Measurements from ENCODE around the gene RPA4.
"Not testable (repeated sequence)": the region's sequence is repeated elsewhere in the genome, so short reads cannot be mapped to it uniquely, and the experiment has no call there.

RPA4 gene, protein sequence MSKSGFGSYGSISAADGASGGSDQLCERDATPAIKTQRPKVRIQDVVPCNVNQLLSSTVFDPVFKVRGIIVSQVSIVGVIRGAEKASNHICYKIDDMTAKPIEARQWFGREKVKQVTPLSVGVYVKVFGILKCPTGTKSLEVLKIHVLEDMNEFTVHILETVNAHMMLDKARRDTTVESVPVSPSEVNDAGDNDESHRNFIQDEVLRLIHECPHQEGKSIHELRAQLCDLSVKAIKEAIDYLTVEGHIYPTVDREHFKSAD

DNA sequence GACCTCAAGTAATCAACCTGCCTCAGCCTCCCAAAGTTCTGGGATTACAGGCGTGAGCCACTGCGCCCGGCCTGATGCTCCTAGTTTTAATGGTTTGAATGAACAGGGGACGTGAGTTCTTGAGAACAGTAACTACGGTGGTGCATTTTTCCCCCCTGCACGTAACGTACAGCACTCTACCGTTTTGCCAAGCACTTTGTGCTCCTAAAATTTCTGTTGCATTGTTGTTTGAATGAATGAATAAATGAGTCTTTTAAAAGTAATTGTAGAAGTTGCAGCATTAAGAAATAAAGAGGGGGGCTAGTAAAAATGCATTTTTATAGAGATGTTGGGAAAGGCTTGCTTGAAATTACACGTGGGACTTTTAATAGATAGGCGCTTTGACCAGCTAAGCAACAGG, at the start of gene RPA4:
Gene RPA4, plus strand, starts transcription at position 301 of the 400 bp plus-strand sequence. CDS start 403 bp downstream, outside the sequence.
- TF ChIP-seq, protein P1, sequence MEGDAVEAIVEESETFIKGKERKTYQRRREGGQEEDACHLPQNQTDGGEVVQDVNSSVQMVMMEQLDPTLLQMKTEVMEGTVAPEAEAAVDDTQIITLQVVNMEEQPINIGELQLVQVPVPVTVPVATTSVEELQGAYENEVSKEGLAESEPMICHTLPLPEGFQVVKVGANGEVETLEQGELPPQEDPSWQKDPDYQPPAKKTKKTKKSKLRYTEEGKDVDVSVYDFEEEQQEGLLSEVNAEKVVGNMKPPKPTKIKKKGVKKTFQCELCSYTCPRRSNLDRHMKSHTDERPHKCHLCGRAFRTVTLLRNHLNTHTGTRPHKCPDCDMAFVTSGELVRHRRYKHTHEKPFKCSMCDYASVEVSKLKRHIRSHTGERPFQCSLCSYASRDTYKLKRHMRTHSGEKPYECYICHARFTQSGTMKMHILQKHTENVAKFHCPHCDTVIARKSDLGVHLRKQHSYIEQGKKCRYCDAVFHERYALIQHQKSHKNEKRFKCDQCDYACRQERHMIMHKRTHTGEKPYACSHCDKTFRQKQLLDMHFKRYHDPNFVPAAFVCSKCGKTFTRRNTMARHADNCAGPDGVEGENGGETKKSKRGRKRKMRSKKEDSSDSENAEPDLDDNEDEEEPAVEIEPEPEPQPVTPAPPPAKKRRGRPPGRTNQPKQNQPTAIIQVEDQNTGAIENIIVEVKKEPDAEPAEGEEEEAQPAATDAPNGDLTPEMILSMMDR (IDR thresholded peaks at IDR 0.05; ENCODE audit: borderline replicate concordance, insufficient read depth, low read depth, low read length) = no peak

DNA sequence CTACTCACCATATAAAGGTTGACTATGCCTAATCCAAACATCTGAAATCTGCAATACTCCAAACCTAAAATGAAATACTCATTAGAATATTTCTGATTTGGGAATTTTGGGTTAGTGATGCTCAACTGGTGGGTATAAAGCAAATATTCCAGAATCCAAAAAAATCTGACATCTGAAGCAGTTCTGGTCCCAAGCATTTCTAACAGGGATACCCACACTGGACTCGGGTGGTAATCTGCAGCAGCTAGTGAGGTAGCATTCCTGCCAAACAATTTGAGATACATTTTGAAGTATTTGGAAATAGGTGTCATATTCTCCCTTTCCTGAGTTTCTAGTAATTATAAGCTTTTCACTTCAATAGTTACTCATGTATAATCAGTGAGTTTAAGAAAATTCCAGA, 49.6 kb upstream of the RPA4 start:
- no peak overlapping the region for H3K4me3 ChIP-seq (ENCODE audit: low read depth, low read length)
- TF ChIP-seq, protein P1 (IDR thresholded peaks at IDR 0.05; ENCODE audit: borderline replicate concordance, insufficient read depth, low read depth, low read length) = no peak

More for the DNA sequence above, at the start of gene RPA4:
- H3K4me3 ChIP-seq (ENCODE audit: low read depth, low read length) = no peak within 1 kb of the TSS

DNA sequence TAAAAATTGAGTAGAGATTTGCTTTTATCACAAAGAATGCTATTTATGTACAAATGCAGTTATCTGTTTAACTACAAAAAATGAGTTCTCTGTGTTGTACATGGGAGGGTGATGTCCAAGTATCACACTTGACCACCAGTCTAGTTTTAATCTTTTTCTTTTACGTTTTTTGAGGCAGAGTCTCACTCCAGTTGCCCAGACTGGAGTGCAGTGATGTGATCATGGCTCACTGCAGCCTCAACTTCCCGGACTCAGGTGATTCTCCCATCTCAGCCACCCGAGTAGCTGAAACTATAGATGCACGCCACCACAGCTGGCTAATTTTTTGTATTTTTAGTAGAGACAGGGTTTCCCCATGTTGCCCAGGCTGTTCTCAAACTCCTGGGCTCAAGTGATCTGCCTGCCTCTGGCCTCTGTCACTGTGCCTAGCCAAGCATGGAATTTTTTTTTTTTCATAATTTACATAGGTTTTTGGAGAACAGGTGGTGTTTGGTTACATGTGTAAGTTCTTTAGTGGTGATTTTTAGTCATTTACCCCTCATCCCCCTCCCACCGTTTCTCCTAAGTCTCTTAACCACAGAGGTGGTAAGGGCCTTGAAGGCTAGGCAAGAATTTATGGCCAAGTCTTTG, 47.9 kb upstream of the RPA4 start:
- TF ChIP-seq, protein P1 (IDR thresholded peaks at IDR 0.05; ENCODE audit: borderline replicate concordance, insufficient read depth, low read depth, low read length) = no peak
- no peak overlapping the region for H3K4me3 ChIP-seq (ENCODE audit: low read depth, low read length)

DNA sequence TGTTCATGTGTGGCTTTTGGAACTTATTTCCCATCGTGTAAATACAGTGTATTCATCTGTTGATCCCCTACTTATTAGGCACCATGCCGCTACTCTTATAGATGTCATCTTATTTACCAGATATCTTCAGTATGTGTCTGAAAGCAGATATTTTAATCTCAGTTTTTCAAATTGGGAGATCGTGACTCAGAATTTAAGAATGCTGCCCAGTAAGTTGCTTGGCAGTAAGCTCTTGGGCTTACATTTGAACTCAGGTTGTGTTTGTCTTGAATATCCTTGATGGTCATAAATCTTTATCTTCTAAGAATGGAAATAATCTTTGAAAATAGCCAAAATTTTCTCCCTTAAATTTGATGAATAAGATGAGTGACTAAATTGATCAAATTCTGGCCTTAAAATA, 45.9 kb upstream of the RPA4 start:
- no peak overlapping the region for H3K4me3 ChIP-seq (ENCODE audit: low read depth, low read length)
- TF ChIP-seq, protein P1 (IDR thresholded peaks at IDR 0.05; ENCODE audit: borderline replicate concordance, insufficient read depth, low read depth, low read length) = no peak

DNA sequence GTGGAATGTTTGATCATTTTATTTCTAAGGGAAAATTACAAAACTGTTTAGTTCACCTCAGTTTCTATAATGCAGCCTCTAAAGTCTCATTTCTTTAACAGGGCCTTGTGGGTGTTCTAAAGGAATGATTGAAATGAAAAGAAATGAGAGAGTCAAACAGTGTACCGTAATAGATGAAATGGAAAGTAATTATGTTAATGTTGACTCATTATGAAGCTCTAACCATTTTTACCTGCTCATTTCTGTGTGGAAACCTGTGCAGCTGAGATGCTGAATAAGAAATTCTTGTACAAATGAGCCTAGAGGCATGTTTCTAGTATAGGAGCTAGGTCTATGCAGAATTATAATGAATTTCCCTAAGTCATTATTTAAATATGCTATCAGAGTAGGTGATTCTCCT, 45.2 kb upstream of the RPA4 start:
- TF ChIP-seq, protein P1 (IDR thresholded peaks at IDR 0.05; ENCODE audit: borderline replicate concordance, insufficient read depth, low read depth, low read length) = no peak
- no peak overlapping the region for H3K4me3 ChIP-seq (ENCODE audit: low read depth, low read length)

DNA sequence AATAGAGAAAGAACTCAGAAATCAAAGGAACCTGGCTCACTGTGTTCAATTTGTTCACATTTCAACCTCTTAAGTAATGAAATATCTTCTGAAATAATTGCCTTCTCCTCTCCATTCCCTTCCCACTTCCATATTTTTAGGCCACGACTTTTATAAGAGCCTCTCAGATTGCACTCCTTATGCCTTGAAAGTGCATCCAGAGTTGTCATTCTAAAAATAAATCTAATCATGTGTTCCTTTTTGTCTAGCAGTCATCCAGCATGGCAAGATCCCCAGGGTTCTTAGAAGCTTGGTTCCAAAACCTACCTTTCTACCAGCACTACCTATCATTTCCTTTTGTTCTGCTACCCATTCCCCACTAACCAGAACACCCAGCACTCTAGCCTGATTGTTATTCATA, 42.4 kb upstream of the RPA4 start:
- TF ChIP-seq, protein P1 (IDR thresholded peaks at IDR 0.05; ENCODE audit: borderline replicate concordance, insufficient read depth, low read depth, low read length) = no peak
- H3K4me3 ChIP-seq (ENCODE audit: low read depth, low read length) = no peak overlapping the region

DNA sequence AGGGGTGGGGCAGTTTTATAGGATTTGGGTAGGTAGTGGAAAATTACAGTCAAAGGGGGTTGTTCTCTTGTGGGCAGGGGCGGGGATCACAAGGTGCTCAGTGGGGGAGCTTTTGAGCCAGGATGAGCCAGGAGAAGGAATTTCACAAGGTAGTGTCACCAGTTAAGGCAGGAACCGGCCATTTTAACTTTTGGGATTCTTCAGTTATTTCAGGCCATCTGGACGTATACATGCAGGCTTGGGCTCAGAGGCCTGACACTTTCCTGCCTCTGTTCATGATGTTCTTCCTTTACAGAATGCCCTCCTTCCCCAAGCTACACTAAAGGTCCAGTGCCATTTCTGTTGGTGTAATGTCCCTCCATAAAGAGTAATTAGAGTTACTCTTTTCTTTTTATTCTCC, 41.8 kb upstream of the RPA4 start:
- not testable (repeated sequence) for H3K4me3 ChIP-seq (ENCODE audit: low read depth, low read length)

All from GM12875 (cell line).